HUES48 (cell line): Measurements from ENCODE around the gene SHLD1.

Experiments
- H3K27ac ChIP-seq: one replicate; pipeline ENCODE4 v1.7.0; 2013; ENCODE audit warnings: low read depth, low read length, inconsistent platforms
- H3K27me3 ChIP-seq: 2 replicates; pipeline ENCODE4 v1.6.1; 2013; ENCODE audit warnings: mild to moderate bottlenecking, low read length; ENCODE audit not compliant: control insufficient read depth, insufficient read depth
- H3K36me3 ChIP-seq: 2 replicates; pipeline ENCODE4 v1.6.1; 2013; ENCODE audit warnings: low read length; ENCODE audit not compliant: control insufficient read depth, insufficient read depth
- H3K4me1 ChIP-seq: 2 replicates; pipeline ENCODE4 v1.6.1; 2013; ENCODE audit warnings: mild to moderate bottlenecking, low read length; ENCODE audit not compliant: control insufficient read depth, insufficient read depth
- H3K4me3 ChIP-seq: 2 replicates; pipeline ENCODE4 v1.5.1; 2013; ENCODE audit warnings: mild to moderate bottlenecking, low read depth, low read length
- H3K9ac ChIP-seq: 2 replicates; pipeline ENCODE4 v1.6.1; 2013; ENCODE audit warnings: mild to moderate bottlenecking, low read depth, low read length, moderate library complexity
- H3K9me3 ChIP-seq: 2 replicates; pipeline ENCODE4 v1.6.1; 2013; ENCODE audit warnings: low read length; ENCODE audit not compliant: control insufficient read depth, insufficient read depth

The SHLD1 gene

DNA sequence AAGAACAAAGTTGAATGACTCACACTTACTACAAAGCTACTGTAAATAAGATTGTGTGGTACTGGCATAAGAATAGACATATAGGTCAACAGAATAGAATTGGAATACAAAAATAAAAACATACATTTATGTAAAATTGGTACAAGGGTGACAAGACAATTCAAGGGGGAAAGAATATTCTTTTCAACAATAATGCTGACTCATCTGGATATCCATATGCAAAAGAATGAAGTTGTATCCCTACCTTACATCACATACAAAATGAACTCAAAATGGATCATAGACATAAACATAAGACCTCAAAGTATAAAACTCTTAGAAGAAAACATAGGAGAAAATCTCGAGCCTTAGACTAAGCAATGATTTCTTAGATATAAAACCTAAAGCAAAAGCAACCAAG, 149.2 kb downstream of the SHLD1 start:
- no peak overlapping the region for H3K4me3 ChIP-seq
- H3K9me3 ChIP-seq, result no peaks in the 10 kb centered on the region

DNA sequence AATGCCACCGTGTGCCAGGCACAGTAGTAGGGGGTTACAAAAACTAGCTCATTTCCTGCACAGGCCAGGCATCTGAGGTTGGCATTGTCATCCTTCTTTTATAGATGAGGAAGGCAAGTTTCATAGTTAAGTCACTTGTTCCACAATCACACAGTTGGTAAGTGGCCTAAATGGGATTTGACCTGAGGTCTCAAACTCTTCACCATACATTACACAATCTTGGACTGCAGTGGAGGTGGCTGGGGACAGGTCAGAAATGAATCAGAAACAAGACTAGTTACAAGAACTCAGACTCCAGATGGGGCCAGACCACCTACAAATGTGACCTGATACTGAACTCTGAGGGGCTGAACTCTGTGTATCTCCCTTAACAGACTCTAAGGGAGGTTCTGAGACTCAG, 150.7 kb downstream of the SHLD1 start:
- Histone ChIP-seq H3K9me3 (no peaks in the 10 kb centered on the region), H3K36me3 (no peaks in the 10 kb centered on the region), H3K4me1 (no peaks in the 10 kb centered on the region), H3K4me3 (no peak overlapping the region), H3K27me3 (no peaks in the 10 kb centered on the region), H3K27ac (no peak overlapping the region), H3K9ac (no peak overlapping the region)

More for the DNA sequence above, 149.2 kb downstream of the SHLD1 start:
- H3K27ac ChIP-seq, result no peak overlapping the region
- no peaks in the 10 kb centered on the region for H3K27me3 ChIP-seq
- H3K36me3 ChIP-seq, result no peaks in the 10 kb centered on the region
- H3K4me1 ChIP-seq, result no peaks in the 10 kb centered on the region
- no peak overlapping the region for H3K9ac ChIP-seq

DNA sequence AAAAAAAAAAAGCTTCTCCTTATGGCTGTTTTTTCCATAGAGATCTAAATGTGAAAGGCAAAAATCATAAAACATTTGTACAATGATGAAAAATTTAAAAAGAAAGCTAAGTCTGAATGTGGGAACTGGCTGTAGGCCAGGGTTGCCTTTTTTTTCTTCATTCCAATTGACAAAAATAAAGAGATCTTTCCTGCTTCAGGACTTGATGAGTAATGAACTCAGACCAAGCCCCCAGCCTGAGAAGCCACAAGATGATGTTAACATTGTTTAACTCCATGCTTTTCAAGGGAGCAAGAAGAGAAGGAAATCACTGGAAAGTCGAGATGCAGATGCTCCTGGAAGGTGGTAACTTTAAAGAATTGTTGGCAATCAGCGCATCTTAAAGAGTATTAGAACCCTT, 158.8 kb downstream of the SHLD1 start:
- no peaks in the 10 kb centered on the region for H3K36me3 ChIP-seq
- no peak overlapping the region for H3K9ac ChIP-seq
- H3K4me1 ChIP-seq, result 0 out of 2 replicates have a peak, but pooled peaks cover 5% of the 10 kb centered on the region
- no peak overlapping the region for H3K4me3 ChIP-seq
- no peaks in the 10 kb centered on the region for H3K9me3 ChIP-seq
- no peak overlapping the region for H3K27ac ChIP-seq
- H3K27me3 ChIP-seq, result peaks cover 7% of the 10 kb centered on the region; the same call in 1 of the 2 replicates

DNA sequence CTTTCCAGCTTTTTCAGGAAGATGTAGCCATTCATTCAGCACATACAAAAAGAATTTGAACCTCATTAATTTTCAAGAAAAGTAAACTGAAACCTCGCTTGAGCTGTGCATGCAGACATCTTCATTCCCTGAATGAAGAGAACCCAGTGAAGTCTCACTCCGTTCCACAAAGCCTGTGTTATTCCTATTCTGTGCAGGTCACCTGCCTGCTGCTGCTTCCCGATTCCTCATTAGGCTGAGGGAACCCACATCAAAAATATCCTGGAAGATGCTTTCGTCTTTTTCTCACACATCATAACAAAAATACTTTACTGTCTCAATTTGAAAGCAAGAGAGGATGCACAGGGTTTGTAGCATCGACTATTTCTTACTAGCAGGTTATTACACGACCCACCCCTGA, 160.0 kb downstream of the SHLD1 start:
- H3K4me1 ChIP-seq, result peaks cover 15% of the 10 kb centered on the region; the same call in 1 of the 2 replicates
- no peak overlapping the region for H3K4me3 ChIP-seq
- peaks cover 7% of the 10 kb centered on the region; the same call in 1 of the 2 replicates for H3K27me3 ChIP-seq
- H3K36me3 ChIP-seq, result no peaks in the 10 kb centered on the region
- no peak overlapping the region for H3K27ac ChIP-seq
- H3K9me3 ChIP-seq, result no peaks in the 10 kb centered on the region
- H3K9ac ChIP-seq, result no peak overlapping the region

DNA sequence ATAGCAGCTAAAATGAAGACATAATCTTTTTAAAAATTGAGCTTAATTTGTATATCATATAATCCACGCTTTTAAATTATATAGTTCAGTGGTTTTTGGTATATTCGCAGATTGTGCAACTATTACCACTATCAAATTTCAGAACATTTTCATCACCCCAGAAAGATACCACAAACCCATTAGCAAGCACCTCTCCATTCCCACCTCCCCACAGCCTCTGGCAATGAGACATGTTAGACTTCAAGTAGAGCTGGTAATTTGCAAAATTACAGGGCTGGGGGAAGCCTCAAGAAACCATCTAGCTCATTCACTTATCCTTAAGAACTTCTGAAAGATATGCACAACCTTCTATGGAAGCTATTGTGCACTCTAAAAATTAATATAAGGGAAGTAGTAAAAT, 163.0 kb downstream of the SHLD1 start:
- Histone ChIP-seq H3K4me3 (no peak overlapping the region), H3K27me3 (peaks cover 7% of the 10 kb centered on the region; the same call in 1 of the 2 replicates)

More for the DNA sequence above, 163.0 kb downstream of the SHLD1 start:
- peaks cover 16% of the 10 kb centered on the region; the same call in 1 of the 2 replicates for H3K4me1 ChIP-seq
- no peak overlapping the region for H3K9ac ChIP-seq
- H3K9me3 ChIP-seq, result no peaks in the 10 kb centered on the region
- H3K27ac ChIP-seq, result no peak overlapping the region
- no peaks in the 10 kb centered on the region for H3K36me3 ChIP-seq
